ENCODE measurements around the gene UCN2.
"Not testable (repeated sequence)": the region's sequence is repeated elsewhere in the genome, so short reads cannot be mapped to it uniquely, and the experiment has no call there.

The UCN2 gene

GRCh38 chr3:48538451-48538850 lies 25.1 kb downstream of the UCN2 start:
- ATAC-seq, result no peak
- Mint-ChIP-seq H3K27ac (peak overlapping the region in 1 of 2 donors; percentile 42), H3K4me3 (no peak overlapping the region), H3K27me3 (no peaks in the 10 kb centered on the region), H3K9me3 (no peaks in the 10 kb centered on the region), H3K4me1 (peaks cover 4% of the 10 kb centered on the region)
- DNase-seq, result no peak

GRCh38 chr3:48536785-48537184 lies 26.8 kb downstream of the UCN2 start:
- Mint-ChIP-seq H3K4me3 (no peak overlapping the region), H3K27me3 (no peaks in the 10 kb centered on the region), H3K9me3 (no peaks in the 10 kb centered on the region), H3K4me1 (peaks cover 4% of the 10 kb centered on the region), H3K27ac (no peak overlapping the region)
- no peak for DNase-seq
- no peak for ATAC-seq

GRCh38 chr3:48536116-48536515 lies 27.5 kb downstream of the UCN2 start:
- DNase-seq (no peak), ATAC-seq (no peak)
- Mint-ChIP-seq H3K4me1 (peaks cover 4% of the 10 kb centered on the region), H3K27ac (no peak overlapping the region), H3K4me3 (no peak overlapping the region), H3K27me3 (no peaks in the 10 kb centered on the region), H3K9me3 (no peaks in the 10 kb centered on the region)

GRCh38 chr3:48535578-48535977 lies 28.0 kb downstream of the UCN2 start:
- Mint-ChIP-seq H3K9me3 (no peaks in the 10 kb centered on the region), H3K4me1 (peaks cover 4% of the 10 kb centered on the region), H3K27me3 (no peaks in the 10 kb centered on the region), H3K4me3 (no peak overlapping the region), H3K27ac (no peak overlapping the region)
- peak; percentile 28 for ATAC-seq
- no peak for DNase-seq

- ATAC-seq (no peak), DNase-seq (no peak)
- Mint-ChIP-seq H3K9me3 (no peaks in the 10 kb centered on the region), H3K4me3 (no peak overlapping the region), H3K27me3 (no peaks in the 10 kb centered on the region), H3K27ac (no peak overlapping the region), H3K4me1 (peaks cover 4% of the 10 kb centered on the region)
Observed at GRCh38 chr3:48532977-48533337, 30.6 kb downstream of the UCN2 start.

- DNase-seq (no peak), ATAC-seq (no peak)
- peaks cover 4% of the 10 kb centered on the region for H3K4me1 Mint-ChIP-seq
- H3K27ac Mint-ChIP-seq, result no peak overlapping the region
- no peaks in the 10 kb centered on the region for H3K27me3 Mint-ChIP-seq
- H3K9me3 Mint-ChIP-seq, result no peaks in the 10 kb centered on the region
- no peak overlapping the region for H3K4me3 Mint-ChIP-seq
Observed at GRCh38 chr3:48532271-48532976, 31.2 kb downstream of the UCN2 start.

- not testable (repeated sequence) for H3K27ac Mint-ChIP-seq, ATAC-seq, H3K27me3 Mint-ChIP-seq, H3K4me3 Mint-ChIP-seq, DNase-seq, H3K4me1 Mint-ChIP-seq, H3K9me3 Mint-ChIP-seq
Observed at GRCh38 chr3:48530701-48531100, 32.9 kb downstream of the UCN2 start.

- H3K27ac Mint-ChIP-seq, result no peak overlapping the region
Observed at GRCh38 chr3:48528754-48529153, 34.8 kb downstream of the UCN2 start.

GRCh38 chr3:48528048-48528447 lies 35.5 kb downstream of the UCN2 start:
- H3K27me3 Mint-ChIP-seq, result no peaks in the 10 kb centered on the region
- H3K4me3 Mint-ChIP-seq, result no peak overlapping the region
- no peaks in the 10 kb centered on the region for H3K9me3 Mint-ChIP-seq
- H3K27ac Mint-ChIP-seq, result no peak overlapping the region
- DNase-seq, result no peak
- ATAC-seq, result no peak
- peaks cover 6% of the 10 kb centered on the region for H3K4me1 Mint-ChIP-seq

More at GRCh38 chr3:48528754-48529153, 34.8 kb downstream of the UCN2 start:
- Mint-ChIP-seq H3K4me3 (no peak overlapping the region), H3K27me3 (no peaks in the 10 kb centered on the region), H3K9me3 (no peaks in the 10 kb centered on the region), H3K4me1 (peaks cover 2% of the 10 kb centered on the region)
- ATAC-seq (no peak), DNase-seq (no peak)

- Mint-ChIP-seq H3K4me3 (no peak overlapping the region), H3K27me3 (no peaks in the 10 kb centered on the region), H3K27ac (no peak overlapping the region), H3K9me3 (no peaks in the 10 kb centered on the region), H3K4me1 (peaks cover 17% of the 10 kb centered on the region)
- DNase-seq, result no peak
- ATAC-seq, result no peak
Observed at GRCh38 chr3:48524970-48525369, 38.6 kb downstream of the UCN2 start.

- no peak for ATAC-seq
- no peaks in the 10 kb centered on the region for H3K27me3 Mint-ChIP-seq
- peak overlapping the region in 1 of 2 donors; percentile 34 for H3K27ac Mint-ChIP-seq
Observed at GRCh38 chr3:48521635-48522034, 41.9 kb downstream of the UCN2 start.

GRCh38 chr3:48519277-48519643 lies 44.3 kb downstream of the UCN2 start:
- H3K27ac Mint-ChIP-seq, result no peak overlapping the region

More at GRCh38 chr3:48521635-48522034, 41.9 kb downstream of the UCN2 start:
- Mint-ChIP-seq H3K4me1 (peaks cover 49% of the 10 kb centered on the region), H3K9me3 (no peaks in the 10 kb centered on the region), H3K4me3 (no peak overlapping the region)
- DNase-seq, result no peak

GRCh38 chr3:48518638-48519276 lies 44.8 kb downstream of the UCN2 start:
- Mint-ChIP-seq H3K27ac (peak overlapping the region in 1 of 2 donors; percentile 63), H3K4me1 (peaks cover 73% of the 10 kb centered on the region), H3K9me3 (no peaks in the 10 kb centered on the region), H3K4me3 (no peak overlapping the region), H3K27me3 (no peaks in the 10 kb centered on the region)
- DNase-seq, result no peak
- peak; percentile 47 for ATAC-seq

More at GRCh38 chr3:48519277-48519643, 44.3 kb downstream of the UCN2 start:
- ATAC-seq, result no peak
- no peaks in the 10 kb centered on the region for H3K27me3 Mint-ChIP-seq
- no peaks in the 10 kb centered on the region for H3K9me3 Mint-ChIP-seq
- DNase-seq, result no peak
- no peak overlapping the region for H3K4me3 Mint-ChIP-seq
- peaks cover 70% of the 10 kb centered on the region for H3K4me1 Mint-ChIP-seq

GRCh38 chr3:48518069-48518468 lies 45.5 kb downstream of the UCN2 start:
- DNase-seq (no peak), ATAC-seq (no peak)
- Mint-ChIP-seq H3K27ac (no peak overlapping the region), H3K27me3 (no peaks in the 10 kb centered on the region), H3K4me1 (peaks cover 69% of the 10 kb centered on the region), H3K9me3 (no peaks in the 10 kb centered on the region), H3K4me3 (no peak overlapping the region)

GRCh38 chr3:48516571-48516970 lies 47.0 kb downstream of the UCN2 start:
- Mint-ChIP-seq H3K27ac (peak overlapping the region in 1 of 2 donors; percentile 78), H3K4me1 (peaks cover 69% of the 10 kb centered on the region), H3K4me3 (no peak overlapping the region), H3K27me3 (no peaks in the 10 kb centered on the region), H3K9me3 (no peaks in the 10 kb centered on the region)
- peak in 1 of 2 donors; percentile 37 for DNase-seq
- ATAC-seq, result peak; percentile 46

- DNase-seq (peak in 1 of 2 donors; percentile 26), ATAC-seq (peak; percentile 73)
- Mint-ChIP-seq H3K27me3 (no peaks in the 10 kb centered on the region), H3K4me1 (peaks cover 56% of the 10 kb centered on the region), H3K9me3 (no peaks in the 10 kb centered on the region), H3K27ac (no peak overlapping the region), H3K4me3 (no peak overlapping the region)
Observed at GRCh38 chr3:48514431-48515227, 49.0 kb downstream of the UCN2 start.

Measured in stimulated activated naive CD8-positive, alpha-beta T cell treated with anti-CD3 and anti-CD28 coated beads, Interleukin-15, amount 100 ng/mL, for 72 hours (primary cell).